GM18907 (cell line): Measurements from ENCODE around the gene LHFPL2.
"Not testable (repeated sequence)": the region's sequence is repeated elsewhere in the genome, so short reads cannot be mapped to it uniquely, and the experiment has no call there.

ENCODE experiments used
- ATAC-seq: cut with Tn5 transposase; IDR thresholded peaks from one replicate; pipeline ENCODE4 v1.9.1; 2021; ENCODE audit warnings: mild to moderate bottlenecking, moderate library complexity; ENCODE audit not compliant: unreplicated experiment

Gene LHFPL2

DNA sequence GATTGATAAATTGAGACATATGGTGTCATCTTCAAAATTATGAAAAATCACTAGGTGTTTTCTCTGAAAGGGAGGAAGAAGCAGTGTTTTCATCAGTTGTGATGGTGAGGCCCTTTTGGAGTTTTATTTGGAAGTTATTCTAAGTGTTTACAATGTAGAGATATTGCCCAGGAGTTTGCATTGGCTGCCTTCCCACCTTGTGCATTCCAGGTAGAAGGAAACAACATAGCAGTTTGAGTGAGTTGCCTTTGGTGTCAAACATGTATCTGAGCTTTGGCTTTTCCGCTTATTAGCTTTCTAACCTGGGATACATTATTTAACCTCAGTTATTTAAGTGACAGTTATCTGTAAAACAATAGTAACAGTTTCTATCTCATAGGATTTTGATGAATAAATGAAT lies 165.6 kb downstream of the LHFPL2 start:
- no peak for ATAC-seq

DNA sequence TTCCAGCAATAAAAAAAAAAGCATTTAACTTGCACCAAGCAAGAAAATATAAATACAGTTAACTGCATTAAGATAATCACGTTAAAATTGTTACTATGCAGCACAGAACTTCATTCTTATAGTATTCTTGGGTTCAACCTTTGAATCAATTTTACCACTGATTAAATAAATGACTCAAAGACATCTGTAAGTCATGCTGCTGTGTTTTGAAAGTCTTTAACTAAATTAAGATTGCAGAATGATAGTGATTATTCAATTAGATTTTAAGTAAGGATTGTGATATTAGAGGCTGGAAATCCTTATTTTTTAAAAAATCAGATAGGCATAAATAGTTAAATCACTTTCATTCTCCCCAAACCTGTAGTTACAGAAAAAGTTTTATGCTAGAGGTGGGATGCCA lies 171.8 kb downstream of the LHFPL2 start:
- ATAC-seq, result no peak

GRCh38 chr5:78475370-78475769 lies 173.2 kb downstream of the LHFPL2 start:
- ATAC-seq, result no peak

DNA sequence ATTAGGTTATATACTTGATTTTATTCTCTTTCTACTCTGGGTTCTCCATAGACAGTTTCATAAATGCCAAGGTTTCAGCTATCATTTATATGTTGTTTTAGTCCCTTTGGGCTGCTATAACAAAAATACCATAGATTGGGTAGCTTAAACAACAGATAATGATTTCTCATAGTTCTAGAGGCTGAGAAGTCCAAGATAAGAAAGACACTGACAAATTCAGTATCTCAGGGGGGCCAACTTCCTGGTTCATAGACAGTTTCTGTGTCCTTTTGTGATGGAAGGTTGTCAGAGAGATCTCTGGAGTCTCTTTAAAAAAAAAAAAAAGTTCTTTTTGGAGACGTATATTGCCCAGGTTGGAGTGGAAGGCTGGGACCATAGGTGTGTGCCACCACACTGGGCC lies 174.8 kb downstream of the LHFPL2 start:
- ATAC-seq, result no peak

DNA sequence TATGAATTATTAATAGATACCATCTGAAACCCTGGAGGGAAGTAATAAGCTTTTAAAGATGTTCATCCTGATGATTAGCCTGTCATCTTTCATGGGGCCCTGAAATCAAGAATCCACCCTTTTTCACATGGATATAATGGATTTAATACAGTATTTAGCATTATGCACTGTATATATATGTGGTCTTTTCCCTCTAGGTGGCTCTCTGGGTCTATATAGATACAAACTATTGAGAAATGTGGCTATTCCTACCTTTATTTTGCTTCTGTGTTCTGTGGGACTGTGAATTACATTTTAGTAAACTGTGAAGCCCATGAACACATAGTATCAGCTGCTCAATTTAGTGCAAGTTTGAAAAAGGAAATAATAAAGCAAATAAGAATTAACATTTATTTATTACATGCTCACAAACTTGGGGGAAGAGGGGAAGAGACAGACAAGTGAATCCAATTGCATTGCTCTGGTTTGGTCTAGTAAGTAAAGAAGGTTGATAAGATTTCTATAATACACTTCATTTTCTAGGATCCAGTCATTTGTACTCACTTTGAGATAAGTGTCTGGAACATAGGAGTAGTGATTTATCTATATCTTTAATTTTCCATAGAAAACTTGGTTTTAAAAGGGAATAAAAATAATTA lies 176.0 kb downstream of the LHFPL2 start:
- ATAC-seq, result no peak

DNA sequence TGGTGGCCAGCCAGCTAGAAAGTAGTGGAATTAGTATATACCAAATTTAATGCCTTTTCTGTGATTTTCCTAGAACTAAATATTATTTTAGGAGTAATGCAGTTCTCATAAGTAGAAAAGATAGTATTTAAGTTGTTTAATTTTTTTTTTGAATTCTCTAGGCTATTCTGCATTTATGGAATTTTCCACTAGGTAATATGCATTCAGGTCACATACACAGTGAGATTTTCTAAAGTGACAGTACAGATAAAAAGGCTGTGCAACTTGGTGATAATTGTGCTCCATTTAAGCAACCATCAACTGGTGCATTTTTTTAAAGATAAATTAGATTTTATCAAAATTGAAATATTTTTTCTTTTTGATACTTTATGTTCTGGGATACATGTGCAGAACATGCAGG lies 176.7 kb downstream of the LHFPL2 start:
- no peak for ATAC-seq

DNA sequence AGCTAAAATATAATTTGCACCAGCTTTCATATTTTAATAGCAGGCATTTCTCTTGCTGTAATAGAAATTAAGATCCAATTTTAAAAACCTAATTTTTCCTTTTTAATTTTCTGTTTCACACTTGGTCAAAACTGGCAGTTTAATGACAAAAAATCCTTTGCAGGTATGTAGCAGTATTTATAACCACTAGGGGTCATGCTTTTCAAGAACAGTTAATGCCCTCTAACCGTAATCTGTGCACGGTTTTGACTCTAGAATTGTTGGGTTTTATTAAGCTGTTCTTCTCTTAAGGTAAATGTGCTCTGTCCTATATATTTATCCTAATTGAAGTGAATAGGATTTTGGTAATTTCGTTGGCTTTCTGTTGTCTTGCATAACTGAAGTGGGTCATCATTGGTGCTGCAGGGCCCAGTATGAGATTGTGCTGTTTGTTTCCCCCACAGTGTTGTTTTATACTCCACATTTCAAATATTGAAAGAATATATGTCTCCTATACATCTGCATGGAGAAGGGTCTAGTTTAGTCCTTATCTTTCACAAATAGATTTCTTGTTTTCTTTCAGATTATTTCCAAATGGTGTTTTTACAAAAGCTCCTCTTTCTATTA lies 180.7 kb downstream of the LHFPL2 start:
- no peak for ATAC-seq

GRCh38 chr5:78467140-78467539 lies 181.4 kb downstream of the LHFPL2 start:
- no peak for ATAC-seq

- ATAC-seq, result no peak
These were observed 189.7 kb downstream of the LHFPL2 start for GRCh38 chr5:78458843-78459242.

- not testable (repeated sequence) for ATAC-seq
These were observed 191.1 kb downstream of the LHFPL2 start for GRCh38 chr5:78457507-78457906.

DNA sequence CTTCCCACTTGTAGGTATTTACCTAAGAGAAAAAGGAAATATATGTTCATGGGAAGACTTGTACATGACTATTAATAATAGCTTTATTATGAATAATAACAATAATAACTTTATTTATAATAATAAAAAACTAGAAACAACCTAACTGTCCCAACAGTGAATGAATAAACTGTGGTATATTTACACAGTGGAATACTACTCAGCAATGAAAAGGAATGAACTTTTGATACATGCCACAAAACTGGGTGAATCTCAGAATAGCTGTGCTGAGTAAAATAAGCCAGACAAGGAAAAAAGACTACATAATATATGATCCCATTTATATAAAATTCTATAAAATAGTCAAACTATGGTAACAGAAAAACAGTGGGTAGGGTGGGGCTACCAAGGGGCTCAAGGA lies 199.5 kb downstream of the LHFPL2 start:
- no peak for ATAC-seq

DNA sequence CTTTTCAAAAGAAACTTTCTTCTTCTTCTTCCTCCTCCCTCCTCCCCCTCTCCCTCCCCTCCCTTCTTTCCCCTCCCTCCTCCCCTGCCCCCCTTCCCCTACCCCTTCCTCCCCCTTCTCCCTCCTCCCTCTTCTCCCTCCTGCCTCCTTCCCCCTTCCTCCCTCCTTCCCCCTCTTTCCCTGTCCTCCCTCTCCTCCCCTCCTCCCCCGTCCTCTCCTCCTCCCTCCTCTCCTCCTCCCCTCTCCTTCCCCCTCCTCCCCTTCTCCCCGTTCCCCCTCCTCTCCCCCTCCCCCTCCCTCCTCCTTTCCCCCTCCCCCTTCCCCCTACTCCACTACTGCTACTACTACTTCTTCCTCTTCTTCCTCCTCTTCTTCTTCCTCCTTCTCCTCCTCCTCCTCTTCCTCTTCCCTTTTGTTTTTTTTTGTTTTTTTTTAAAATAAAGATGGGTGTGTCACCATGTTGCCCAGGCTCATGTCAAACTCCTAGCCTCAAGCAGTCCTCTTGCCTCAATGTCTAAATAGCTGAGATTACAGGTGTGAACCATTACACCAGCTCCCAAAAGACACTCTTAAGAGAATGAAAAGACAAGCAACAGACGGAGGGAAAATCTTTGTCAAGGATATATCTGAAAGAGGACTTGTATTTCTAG lies 200.7 kb downstream of the LHFPL2 start:
- ATAC-seq, result no peak
